Motor neuron (in vitro differentiated cells): ENCODE results near the gene TTLL1. TPM values are rescaled to one million over a fixed set of nuclear protein-coding genes. Genes with fewer than 3 reads are reported as not detected.

Source experiments
- ATAC-seq, 8 experiments: fragments of 200-7000 bp; cut with Tn5 transposase; replicated peaks in 6 of 8; 2 replicates each; pipeline ENCODE4 v1.8.0; 2021; ENCODE audit warnings: mild to moderate bottlenecking in 8 of 8, moderate library complexity in 8 of 8
- H3K27ac ChIP-seq, 2 donors: fragments of 250-450 bp; sonication (Bioruptor Pico); 2 replicates each; pipeline ENCODE4 v1.9.0; 2021; ENCODE audit warnings: antibody characterized with exemption in 2 of 2, mild to moderate bottlenecking in 2 of 2, moderate library complexity in 1 of 2
- H3K4me1 ChIP-seq, 2 donors: fragments of 250-450 bp; sonication (Bioruptor Pico); replicated peaks in 1 of 2; 2 replicates each; pipeline ENCODE4 v1.6.1; 2021; ENCODE audit warnings: antibody characterized with exemption in 2 of 2, mild to moderate bottlenecking in 2 of 2, moderate library complexity in 1 of 2
- H3K4me3 ChIP-seq, 5 donors: fragments of 250-450 bp; sonication (Bioruptor Pico); 2 replicates each; pipeline ENCODE4 v1.9.0; 2021; ENCODE audit warnings: antibody characterized with exemption in 5 of 5, mild to moderate bottlenecking in 5 of 5, moderate library complexity in 4 of 5
- WGBS, 10 experiments: fragments of 450-650 bp; shearing (Covaris generic); methylation state at CpG; one replicate each; pipeline ENCODE4 v1.0.0; 2022; 5-methylcytosine and 5-hydroxymethylcytosine counted together
- in situ Hi-C, 9 experiments: fragments of 400-800 bp; cut with MboI; loops; one replicate each; pipeline ENCODE4 v1.15.0; 2021; ENCODE audit warnings: low sequenced_read_pairs in 9 of 9, low pct_unique_long_range_greater_than_20kb in 2 of 9; ENCODE audit not compliant: unreplicated experiment in 9 of 9
- total RNA-seq, 8 experiments: library from RNA; unstranded; fragments of 300-600 nt; gene quantifications; 2 replicates each; pipeline versions ENCODE4 v1.2.3 to v1.2.4, GENCODE V29; 2022

TTLL1 gene
- total RNA-seq = 10 to 100 TPM in 5 of 8 experiments, 1 to 10 TPM in 3; 5.1 to 34.1 (median 15.6) TPM

- H3K4me1 ChIP-seq = no peaks in the 10 kb centered on the region
- peak; percentile 88 to 99 (median 97) for ATAC-seq
- peak within 1 kb of the TSS; percentile 51 to 70 (median 53) for H3K4me3 ChIP-seq
- H3K27ac ChIP-seq = peak within 1 kb of the TSS; percentile 10 to 47
- in situ Hi-C loops = loop anchor here in 1 of 9 experiments (25.0 kb wide), 1 partner anchor 427 kb away; no protein-coding TSS in a partner anchor
- WGBS, 10 experiments = 0 to 35% (median 0%) methylated on average over 1 to 16 of the region's 64 CpGs; no CpG with 5 or more reads in 3 of the 10 experiments
Measured at GRCh38 chr22:43088984-43089717, at the start of gene TTLL1. TSS of gene TTLL1 (minus strand) at chr22:43089391. CDS start at chr22:43075586, 13,805 bp downstream.

- 67 to 100% (median 88%) methylated on average over 2 to 5 of the region's 10 CpGs; no CpG with 5 or more reads in 6 of the 10 experiments for WGBS, 10 experiments
- Histone ChIP-seq H3K4me3 (no peak overlapping the region), H3K27ac (no peak overlapping the region), H3K4me1 (peaks cover 1 to 2% of the 10 kb centered on the region in 2 donors)
- ATAC-seq = no peak
- in situ Hi-C loops = no loop called here
Measured at GRCh38 chr22:43136801-43137200, 47.6 kb upstream of the TTLL1 start.

- in situ Hi-C loops = no loop called here
- Histone ChIP-seq H3K27ac (no peak overlapping the region), H3K4me1 (no peaks in the 10 kb centered on the region), H3K4me3 (no peak overlapping the region)
- 0 to 88% (median 40%) methylated on average over 1 to 8 of the region's 9 CpGs; no CpG with 5 or more reads in 3 of the 10 experiments for WGBS, 10 experiments
- peak; percentile 42 to 91 (median 62) for ATAC-seq
Measured at GRCh38 chr22:43136255-43136654, 47.1 kb upstream of the TTLL1 start.

GRCh38 chr22:43135565-43135964 is 46.4 kb upstream of the TTLL1 start:
- no peak overlapping the region for H3K27ac ChIP-seq
- no peak overlapping the region for H3K4me3 ChIP-seq
- ATAC-seq = no peak
- no peaks in the 10 kb centered on the region for H3K4me1 ChIP-seq
- in situ Hi-C loops = no loop called here
- WGBS, 10 experiments = 70 to 100% (median 96%) methylated on average over 1 to 4 of the region's 5 CpGs; no CpG with 5 or more reads in 5 of the 10 experiments

GRCh38 chr22:43134553-43134952 is 45.4 kb upstream of the TTLL1 start:
- WGBS, 10 experiments = 60 to 100% (median 81%) methylated on average over 1 to 4 of the region's 4 CpGs; no CpG with 5 or more reads in 6 of the 10 experiments
- no peak for ATAC-seq
- H3K4me3 ChIP-seq = no peak overlapping the region
- H3K4me1 ChIP-seq = no peaks in the 10 kb centered on the region
- no peak overlapping the region for H3K27ac ChIP-seq
- in situ Hi-C loops = no loop called here

GRCh38 chr22:43133401-43133800 is 44.2 kb upstream of the TTLL1 start:
- WGBS, 10 experiments = 0 to 100% (median 86%) methylated on average over 1 to 5 of the region's 9 CpGs; no CpG with 5 or more reads in 4 of the 10 experiments
- H3K4me3 ChIP-seq = no peak overlapping the region
- in situ Hi-C loops = no loop called here
- no peaks in the 10 kb centered on the region for H3K4me1 ChIP-seq
- ATAC-seq = no peak
- no peak overlapping the region for H3K27ac ChIP-seq

- 80 to 100% (median 92%) methylated on average over 1 to 10 of the region's 17 CpGs; no CpG with 5 or more reads in 1 of the 10 experiments for WGBS, 10 experiments
- no peak overlapping the region for H3K4me3 ChIP-seq
- H3K4me1 ChIP-seq = no peaks in the 10 kb centered on the region
- ATAC-seq = no peak
- in situ Hi-C loops = no loop called here
- no peak overlapping the region for H3K27ac ChIP-seq
Measured at GRCh38 chr22:43131773-43132501, 42.7 kb upstream of the TTLL1 start.

GRCh38 chr22:43129426-43130425 is 40.5 kb upstream of the TTLL1 start:
- H3K27ac ChIP-seq = no peak overlapping the region
- no peak overlapping the region for H3K4me3 ChIP-seq
- H3K4me1 ChIP-seq = no peaks in the 10 kb centered on the region
- no peak for ATAC-seq
- WGBS, 10 experiments = 58 to 100% (median 65%) methylated on average over 1 to 7 of the region's 16 CpGs; no CpG with 5 or more reads in 1 of the 10 experiments
- in situ Hi-C loops = no loop called here

GRCh38 chr22:43128928-43129424 is 39.8 kb upstream of the TTLL1 start:
- H3K4me3 ChIP-seq = no peak overlapping the region
- peak in 1 of 8 experiments; percentile 16 for ATAC-seq
- 54 to 83% (median 71%) methylated on average over 1 to 12 of the region's 20 CpGs; no CpG with 5 or more reads in 4 of the 10 experiments for WGBS, 10 experiments
- H3K27ac ChIP-seq = no peak overlapping the region
- in situ Hi-C loops = no loop called here
- no peaks in the 10 kb centered on the region for H3K4me1 ChIP-seq

GRCh38 chr22:43128116-43128515 is 38.9 kb upstream of the TTLL1 start:
- Histone ChIP-seq H3K4me1 (no peaks in the 10 kb centered on the region), H3K27ac (no peak overlapping the region), H3K4me3 (no peak overlapping the region)
- WGBS, 10 experiments = 67 to 100% (median 90%) methylated on average over 1 to 3 of the region's 13 CpGs; no CpG with 5 or more reads in 7 of the 10 experiments
- in situ Hi-C loops = no loop called here
- no peak for ATAC-seq

- 84 to 90% methylated on average over 2 to 11 of the region's 17 CpGs; no CpG with 5 or more reads in 8 of the 10 experiments for WGBS, 10 experiments
- in situ Hi-C loops = no loop called here
Measured at GRCh38 chr22:43127166-43127908, 38.1 kb upstream of the TTLL1 start.

More at GRCh38 chr22:43127166-43127908, 38.1 kb upstream of the TTLL1 start:
- peak in 4 of 8 experiments; percentile 10 to 15 (median 13) for ATAC-seq
- Histone ChIP-seq H3K4me3 (no peak overlapping the region), H3K4me1 (no peaks in the 10 kb centered on the region), H3K27ac (no peak overlapping the region)
